ENCODE data around the gene NPC2.
A peak's percentile ranks its signal among the peaks of the same experiment; 100 is the strongest.
"Not testable (repeated sequence)": the region's sequence is repeated elsewhere in the genome, so short reads cannot be mapped to it uniquely, and the experiment has no call there.

NPC2 gene

DNA sequence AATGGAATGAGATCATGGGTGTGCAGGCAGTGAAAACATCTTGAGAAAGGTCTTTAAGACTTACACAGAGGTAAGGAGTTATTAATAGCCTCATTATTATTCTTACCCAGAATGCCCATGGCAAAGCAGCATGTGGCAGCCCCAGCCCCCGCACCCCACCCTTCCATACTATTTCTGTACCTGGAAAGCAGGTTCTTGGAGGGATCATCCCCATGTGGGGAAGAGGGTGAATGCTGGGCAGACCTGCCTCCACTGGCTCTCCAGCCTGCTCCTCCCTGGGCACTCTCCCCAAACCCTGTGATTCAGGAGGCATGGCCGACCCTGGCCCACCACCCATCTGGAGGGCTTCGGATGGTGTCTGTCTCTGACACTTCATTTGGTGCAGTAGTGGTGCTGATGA is 28.3 kb downstream of the NPC2 start:
- DNase-seq, result no peak

DNA sequence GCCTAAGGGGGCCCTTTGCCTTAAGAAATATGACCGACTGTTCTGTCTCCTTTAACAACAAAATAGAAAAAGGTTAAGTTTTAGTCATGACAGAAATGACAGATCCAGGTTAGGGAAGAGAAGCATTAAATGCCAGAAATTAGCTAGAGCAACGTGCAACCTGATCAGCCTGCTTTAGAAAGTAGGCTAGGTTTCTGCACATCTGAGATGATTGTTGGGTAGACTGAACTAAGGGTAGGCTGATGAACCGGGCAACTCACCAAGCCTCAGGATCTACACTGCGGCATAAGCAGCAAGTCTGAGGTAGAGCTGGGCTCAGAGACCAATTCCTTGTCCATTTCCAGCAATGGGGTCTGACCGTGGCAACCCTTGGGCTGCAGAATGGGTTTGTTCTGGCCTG is 29.4 kb downstream of the NPC2 start:
- no peak for DNase-seq

DNA sequence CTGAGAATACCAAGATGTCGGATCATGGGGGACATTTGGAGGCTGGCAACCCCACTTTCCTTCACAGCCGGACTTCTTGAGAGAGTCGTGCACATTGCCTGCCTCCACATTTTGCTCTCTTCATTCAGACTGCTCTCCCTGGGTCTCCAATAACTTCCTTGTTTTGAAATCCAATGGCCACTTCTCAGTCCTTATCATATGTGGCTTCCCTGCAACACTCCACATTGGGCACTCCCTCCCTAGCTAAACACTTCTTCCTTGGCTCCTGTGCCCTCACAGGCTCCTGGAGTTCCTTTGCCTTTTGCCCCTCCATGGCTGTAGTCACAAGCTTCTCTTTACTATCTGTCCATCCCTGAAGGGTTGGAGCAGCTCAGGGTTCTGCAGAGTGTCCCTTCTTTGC is 30.1 kb downstream of the NPC2 start:
- no peak for DNase-seq

DNA sequence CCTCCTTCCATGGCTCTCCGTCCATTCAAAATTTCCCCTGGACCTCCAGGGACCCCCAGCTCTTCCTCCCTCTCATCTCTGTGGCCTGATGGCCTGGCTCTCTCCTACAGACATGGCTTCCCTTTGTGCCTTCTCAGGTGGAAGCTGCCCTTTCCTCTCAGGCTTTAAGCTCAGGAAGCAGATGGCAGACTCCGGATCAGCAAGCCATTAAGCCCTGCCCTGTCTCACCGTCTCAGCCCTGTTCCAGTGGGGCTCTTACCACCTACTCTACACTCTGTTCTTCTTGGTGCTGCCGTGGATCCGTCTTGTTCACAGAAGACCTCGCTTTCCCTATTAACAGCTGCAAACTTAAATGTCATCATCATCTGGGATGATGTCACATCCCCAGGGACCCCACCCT is 33.1 kb downstream of the NPC2 start:
- DNase-seq, result no peak

DNA sequence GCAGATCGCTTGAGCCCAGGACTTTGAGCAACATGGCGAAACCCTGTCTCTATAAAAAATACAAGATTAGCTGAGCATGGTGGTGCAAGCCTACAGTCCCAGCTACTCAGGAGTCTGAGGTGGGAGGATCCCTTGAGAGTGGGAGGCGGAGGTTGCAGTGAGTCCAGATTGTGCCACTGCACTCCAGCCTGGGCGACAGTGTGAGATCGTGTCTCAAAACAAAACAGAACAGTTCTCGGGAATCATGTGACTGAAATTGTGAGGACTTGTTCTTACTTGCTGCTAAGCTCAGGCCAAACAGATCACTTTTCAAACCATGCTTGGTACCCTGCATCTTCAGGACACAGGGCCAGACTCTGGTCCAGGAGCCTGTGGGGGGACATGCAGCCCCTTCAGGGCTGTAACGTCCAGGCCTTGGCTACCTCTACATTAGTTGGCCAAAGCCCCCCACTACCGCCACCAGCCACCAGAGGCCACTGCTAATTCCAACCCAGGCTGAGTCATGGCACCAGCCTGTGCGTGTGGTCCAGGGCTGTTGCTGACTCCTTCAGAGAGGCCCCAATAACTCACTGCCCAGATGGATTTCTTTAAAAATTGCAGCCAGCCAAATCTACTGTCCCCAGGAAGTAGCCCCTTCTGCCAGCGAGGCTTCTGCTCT is 33.7 kb downstream of the NPC2 start:
- DNase-seq, result peak; percentile 46

DNA sequence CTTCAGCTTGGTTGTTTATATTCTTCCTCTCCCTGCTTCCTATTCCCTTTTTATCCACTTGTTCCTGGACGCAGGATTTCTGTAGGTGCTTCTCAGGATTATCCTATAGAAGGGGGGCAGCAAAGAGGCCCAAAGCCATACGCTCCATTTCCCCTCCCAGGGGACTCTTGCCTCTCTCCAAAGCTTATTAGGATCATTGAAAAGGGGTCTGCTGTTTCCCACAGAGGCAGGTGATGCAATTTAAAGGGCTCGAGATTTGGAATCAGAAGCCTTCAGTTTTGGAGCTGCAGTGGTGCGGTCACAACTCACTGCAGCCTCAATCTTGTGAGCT is 35.6 kb downstream of the NPC2 start:
- no peak for DNase-seq

DNA sequence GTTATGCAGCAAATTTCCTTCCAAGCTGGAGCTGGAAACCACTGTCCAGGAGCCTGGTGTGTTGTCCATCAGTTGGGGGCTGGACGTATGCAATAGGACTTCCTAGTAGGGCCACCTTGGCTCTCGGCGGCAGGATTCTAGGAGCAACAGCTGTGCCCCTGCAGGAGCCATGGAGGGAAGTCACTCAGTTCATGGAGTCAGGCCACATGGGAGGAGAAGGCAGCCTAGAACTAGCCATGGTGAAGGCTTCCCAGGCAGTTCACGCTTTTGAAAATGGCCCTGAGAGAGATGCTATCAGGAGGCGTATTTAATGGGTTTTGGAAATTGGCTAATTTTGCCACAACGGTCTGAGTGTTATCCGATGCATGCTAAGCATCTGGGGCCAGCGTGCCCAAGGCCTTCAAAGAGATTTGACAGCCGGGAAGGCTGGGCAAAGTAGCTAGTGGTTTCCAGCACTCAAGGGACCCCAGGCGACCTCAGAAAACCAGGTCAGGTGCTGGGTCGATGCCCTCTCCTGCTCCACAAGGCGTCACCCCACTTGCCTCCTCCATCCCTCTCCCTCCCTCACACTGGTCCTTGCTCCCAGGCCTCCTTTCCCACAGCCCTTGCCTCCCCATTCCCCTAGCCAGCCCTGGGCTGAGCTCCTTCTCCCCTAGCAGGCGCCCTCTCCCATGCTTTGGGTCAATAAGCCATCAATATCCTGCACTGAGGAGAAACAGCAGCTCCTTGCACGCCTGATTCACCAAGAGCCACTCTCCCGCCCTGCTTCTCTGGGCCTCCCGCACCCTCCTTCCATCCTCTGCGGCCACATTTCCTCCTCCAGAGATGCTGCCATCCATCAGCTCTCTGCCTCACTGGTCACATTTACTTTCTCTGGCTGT is 36.2 kb downstream of the NPC2 start:
- no peak for DNase-seq

DNA sequence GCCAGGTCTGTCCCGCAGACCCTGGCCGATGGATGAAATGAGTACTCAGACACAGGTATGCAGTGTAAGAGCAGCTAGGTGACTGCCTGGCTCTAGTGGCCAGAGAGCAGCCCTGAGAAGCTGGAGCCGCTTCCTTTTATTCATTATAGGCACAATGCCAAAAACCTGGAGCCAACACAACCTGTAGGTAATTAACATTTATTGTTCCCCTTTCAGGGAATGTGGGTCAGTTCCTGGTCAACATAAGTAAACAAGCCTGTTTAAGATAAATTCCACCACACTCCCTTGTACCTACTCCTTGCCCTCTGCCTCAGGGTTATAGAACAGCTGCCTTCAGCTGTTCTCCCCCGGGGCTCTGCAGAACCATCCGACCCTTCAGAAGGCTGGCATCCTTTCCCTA is 38.7 kb downstream of the NPC2 start:
- DNase-seq, result not testable (repeated sequence)

DNA sequence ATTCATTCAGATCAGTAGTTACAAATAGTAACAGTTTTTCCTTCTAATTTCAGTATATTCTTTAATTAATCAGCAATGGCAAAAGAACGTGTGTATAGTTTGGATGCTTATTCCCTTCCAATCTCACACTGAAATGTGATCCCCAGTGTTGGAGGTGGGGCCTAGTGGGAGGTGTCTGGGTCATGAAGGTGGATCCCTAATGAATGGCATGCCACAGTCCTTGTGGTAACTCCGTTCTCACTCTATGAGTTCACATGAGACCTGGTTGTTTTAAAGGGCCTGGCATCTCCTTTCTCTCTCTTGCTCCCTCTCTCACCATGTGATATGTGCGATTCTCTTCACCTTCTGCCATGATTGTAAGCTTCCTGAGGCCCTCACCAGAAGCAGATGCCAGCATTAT is 48.2 kb downstream of the NPC2 start:
- no peak for DNase-seq

DNA sequence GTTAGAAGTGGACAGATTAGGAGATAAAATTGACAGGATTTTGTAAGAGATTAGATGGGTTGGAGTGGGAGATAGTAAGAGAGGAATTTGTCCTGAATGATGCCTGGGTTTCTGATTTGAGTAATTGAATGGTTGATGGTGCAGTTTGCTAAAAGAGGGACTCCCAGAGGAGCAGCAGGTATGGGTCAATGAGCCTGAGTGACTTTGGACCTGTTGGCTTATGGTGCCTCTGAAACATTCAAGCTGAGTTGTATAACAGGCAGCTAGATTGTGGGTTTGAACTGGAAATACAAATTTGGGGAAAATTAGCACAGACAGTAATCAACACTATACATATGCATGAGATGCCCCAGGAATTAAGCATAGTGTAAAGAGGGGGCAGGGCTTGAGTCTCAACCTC is 50.3 kb downstream of the NPC2 start:
- DNase-seq, result no peak

DNA sequence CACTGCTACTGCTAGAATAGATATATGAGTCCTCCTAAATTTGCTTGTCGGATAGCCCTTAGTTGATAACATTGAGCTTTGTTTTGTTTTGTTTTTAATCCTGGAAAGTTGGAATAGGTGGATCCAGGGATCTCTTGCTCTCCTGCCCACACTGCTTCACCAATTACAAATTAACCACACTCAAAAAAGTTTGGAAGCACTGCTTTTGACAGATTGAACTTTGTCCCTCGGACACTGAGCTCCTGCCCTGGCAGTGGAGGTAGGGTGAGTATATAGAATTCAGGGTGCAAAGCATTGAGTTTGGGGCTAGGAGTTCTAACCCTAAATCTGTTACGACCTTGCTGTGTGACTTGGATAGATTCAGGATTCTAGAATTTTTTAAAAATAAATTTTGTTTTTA is 52.0 kb downstream of the NPC2 start:
- DNase-seq, result no peak

DNA sequence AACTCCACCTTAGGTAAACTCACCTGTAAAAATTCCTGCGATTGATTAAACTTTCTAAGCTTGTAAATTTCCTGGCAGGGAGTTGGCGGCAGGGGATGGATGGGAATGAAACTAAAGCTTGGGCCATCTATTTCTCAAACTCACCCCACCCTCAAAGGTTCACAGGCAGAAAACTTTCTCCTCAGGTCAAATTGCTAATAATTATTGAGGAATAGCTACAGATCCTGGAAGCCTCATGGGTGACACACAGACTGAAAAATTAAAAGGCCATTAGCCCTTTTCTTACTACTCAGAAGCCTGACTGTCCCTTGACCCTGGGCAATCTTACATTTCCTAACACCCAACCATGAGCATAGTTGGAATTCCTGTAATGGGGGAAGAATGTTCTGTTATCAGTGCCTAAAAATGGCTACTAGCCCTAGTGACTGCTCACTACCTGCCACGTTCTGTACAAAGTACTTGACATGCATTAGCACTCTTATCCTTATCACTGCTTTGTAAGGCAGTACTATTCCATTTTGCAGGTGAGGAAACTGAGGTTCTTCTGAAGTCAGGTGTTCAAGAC is 54.7 kb downstream of the NPC2 start:
- no peak for DNase-seq

DNA sequence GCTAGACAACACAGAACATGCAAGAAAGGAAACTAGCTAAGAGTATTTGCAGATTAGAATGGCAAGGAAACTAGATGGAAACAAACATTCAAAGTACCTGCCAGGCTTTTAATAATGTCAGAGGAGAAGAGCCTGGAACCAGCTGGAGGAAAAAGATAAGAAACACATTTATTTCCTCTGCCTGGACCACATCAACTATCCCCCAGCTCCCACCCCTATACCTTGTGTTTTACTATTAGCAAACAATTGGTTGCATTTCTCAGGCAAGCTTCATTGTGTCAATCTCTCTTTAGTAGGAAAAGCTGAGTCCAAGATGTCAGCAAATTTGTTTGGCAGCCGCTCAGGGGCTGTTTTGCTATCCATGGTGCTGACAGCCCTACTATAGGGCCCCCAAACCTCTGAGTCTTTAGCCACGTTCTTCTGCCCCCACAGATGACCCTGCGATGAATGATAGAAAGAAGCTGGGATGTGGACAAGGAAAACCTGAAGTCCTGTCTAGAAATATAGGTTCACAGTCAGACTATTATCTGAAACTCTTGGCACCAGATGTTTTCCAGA is 55.5 kb downstream of the NPC2 start:
- no peak for DNase-seq

DNA sequence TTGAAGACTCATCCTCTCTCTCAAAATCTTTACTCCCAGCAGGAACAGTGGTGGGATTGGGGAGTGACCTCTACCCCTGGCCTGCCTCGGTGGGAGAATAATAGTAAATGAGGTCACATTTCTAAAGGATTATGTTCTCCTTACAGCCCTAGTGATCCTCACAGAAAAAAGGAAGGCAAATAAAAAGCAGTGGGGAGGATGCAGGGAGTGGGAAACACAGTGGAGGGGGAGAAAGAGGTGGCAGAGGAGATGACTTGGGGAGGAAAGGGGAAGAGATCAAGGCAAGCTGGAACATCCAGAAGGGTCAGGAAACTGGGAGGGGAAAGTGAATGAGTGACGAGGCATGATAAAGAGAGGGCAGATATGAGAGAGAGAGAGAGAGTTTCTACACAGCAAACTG is 58.8 kb downstream of the NPC2 start:
- DNase-seq, result no peak

DNA sequence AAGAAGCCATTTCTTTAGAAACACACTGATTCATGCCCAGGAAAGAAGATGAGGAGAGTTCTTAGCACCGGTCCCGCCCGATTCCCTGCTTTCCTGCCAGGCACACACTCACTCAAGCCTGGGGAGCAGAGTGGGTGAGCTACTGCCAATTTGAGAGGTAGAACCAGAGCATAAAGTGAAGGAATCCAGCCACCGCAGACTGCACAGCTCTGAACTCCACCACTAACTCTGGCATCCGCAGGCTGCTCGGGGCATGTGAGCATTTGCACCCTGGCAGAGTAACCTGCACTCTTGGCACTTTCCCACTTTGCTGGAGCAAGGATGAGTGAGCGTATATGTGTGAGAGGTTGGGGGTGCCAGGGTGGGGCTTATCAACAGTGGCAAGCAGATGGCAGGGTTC is 63.1 kb downstream of the NPC2 start:
- no peak for DNase-seq
